ENCODE results near the gene IGSF22. TPM values are rescaled to one million over a fixed set of nuclear protein-coding genes. Genes with fewer than 3 reads are reported as not detected.

The IGSF22 gene
- total RNA-seq, 1 donor from 2014 or later: 2.3 TPM

DNA sequence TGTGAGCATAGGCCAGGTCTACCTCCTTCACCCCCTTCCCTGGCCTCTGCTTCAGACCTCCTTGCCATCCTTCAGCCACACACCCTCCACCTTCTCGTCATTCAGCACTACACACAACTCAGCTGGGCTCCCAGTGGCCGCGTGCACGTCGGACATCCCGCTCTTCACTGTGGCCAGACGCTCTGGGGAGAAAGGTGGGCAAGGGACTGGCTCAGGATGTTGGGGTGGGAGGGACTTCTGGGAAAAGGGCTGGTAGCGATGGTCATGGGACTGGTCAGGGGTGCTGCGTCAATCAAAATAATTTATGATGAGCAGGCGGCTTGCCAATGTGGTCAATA, 11.6 kb downstream of the IGSF22 start:
- ATAC-seq: no peak
- Histone ChIP-seq H3K36me3 (no peaks in the 10 kb centered on the region), H3K4me3 (no peak overlapping the region), H3K27me3 (ENCODE audit: low read depth) (no peaks in the 10 kb centered on the region), H3K27ac (no peak overlapping the region), H3K4me1 (no peaks in the 10 kb centered on the region), H3K9me3 (no peaks in the 10 kb centered on the region)
- DNase-seq: no peak
- intact Hi-C loops (cut with DNase I): no loop called here
- TF ChIP-seq, protein P1, sequence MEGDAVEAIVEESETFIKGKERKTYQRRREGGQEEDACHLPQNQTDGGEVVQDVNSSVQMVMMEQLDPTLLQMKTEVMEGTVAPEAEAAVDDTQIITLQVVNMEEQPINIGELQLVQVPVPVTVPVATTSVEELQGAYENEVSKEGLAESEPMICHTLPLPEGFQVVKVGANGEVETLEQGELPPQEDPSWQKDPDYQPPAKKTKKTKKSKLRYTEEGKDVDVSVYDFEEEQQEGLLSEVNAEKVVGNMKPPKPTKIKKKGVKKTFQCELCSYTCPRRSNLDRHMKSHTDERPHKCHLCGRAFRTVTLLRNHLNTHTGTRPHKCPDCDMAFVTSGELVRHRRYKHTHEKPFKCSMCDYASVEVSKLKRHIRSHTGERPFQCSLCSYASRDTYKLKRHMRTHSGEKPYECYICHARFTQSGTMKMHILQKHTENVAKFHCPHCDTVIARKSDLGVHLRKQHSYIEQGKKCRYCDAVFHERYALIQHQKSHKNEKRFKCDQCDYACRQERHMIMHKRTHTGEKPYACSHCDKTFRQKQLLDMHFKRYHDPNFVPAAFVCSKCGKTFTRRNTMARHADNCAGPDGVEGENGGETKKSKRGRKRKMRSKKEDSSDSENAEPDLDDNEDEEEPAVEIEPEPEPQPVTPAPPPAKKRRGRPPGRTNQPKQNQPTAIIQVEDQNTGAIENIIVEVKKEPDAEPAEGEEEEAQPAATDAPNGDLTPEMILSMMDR (IDR thresholded peaks at IDR 0.05): no peak

DNA sequence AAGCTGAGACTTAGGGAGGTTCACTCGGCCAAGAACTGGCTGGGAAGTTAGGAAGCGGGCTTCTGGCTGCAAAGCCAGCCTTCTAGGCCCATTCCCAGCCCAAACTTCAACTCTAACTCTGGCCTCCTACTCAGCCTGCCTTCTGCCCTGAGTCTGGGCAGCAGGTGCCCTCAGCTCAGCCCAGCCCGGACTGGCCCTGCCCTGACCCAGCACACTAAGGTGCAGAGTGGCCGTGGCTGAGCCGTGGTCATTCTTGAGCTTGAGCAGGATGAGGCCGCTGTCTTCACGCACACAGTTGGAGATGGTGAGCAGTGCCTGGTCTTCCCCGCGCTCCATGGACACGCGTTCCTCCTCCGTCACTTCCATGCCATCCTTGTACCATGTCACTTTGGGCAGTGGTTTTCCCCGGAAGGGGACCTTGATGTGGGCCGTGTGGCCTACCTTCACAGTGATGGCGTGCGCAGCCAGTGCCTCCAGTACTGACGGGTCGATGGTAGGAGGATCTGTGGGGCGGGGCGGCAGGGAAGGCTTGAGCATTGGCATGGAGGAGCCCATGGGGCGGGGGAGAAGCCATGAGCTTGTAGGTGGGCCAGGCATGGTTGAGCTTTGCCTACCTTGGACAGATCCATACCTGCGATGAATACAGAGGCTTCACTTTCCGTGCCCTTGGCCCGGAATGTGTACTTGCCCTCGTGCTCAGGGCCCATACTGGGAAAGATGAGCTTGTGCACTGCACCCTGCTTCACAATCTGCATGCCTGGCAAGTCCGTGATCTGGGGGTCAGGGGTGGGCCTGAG, 12.1 kb downstream of the IGSF22 start:
- no peaks in the 10 kb centered on the region for H3K9me3 ChIP-seq
- ATAC-seq (no peak), DNase-seq (no peak)
- no peaks in the 10 kb centered on the region for H3K4me1 ChIP-seq
- no peak overlapping the region for H3K4me3 ChIP-seq
- H3K27ac ChIP-seq: no peak overlapping the region
- H3K27me3 ChIP-seq (ENCODE audit: low read depth): no peaks in the 10 kb centered on the region
- TF ChIP-seq, protein P1 (IDR thresholded peaks at IDR 0.05): no peak
- no peaks in the 10 kb centered on the region for H3K36me3 ChIP-seq
- intact Hi-C loops (cut with DNase I): no loop called here

DNA sequence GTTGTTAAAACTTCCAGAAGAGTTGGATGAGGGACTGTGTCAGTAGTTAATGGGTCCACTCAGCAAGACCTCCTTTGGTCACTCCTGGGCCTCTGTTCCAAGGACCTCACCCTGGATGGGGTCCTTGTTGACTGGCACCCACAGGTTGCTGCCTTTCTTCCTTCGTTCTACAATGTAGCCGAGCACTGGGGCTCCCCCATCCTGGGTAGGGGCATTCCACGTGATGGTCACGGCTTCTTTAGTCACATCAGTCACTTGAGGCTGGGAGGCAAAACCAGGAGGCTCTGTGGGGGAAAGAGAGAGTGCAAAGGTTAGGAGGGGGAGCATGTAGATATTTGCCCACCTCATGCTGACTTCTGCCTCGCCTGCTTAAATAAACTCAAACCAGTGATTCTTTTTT, 15.4 kb downstream of the IGSF22 start:
- no peaks in the 10 kb centered on the region for H3K36me3 ChIP-seq
- intact Hi-C loops (cut with DNase I): no loop called here
- H3K4me1 ChIP-seq: peaks cover 6% of the 10 kb centered on the region
- TF ChIP-seq, protein P1 (IDR thresholded peaks at IDR 0.05): no peak
- H3K9me3 ChIP-seq: no peaks in the 10 kb centered on the region
- H3K4me3 ChIP-seq: no peak overlapping the region
- H3K27ac ChIP-seq: no peak overlapping the region
- ATAC-seq (no peak), DNase-seq (no peak)
- H3K27me3 ChIP-seq (ENCODE audit: low read depth): no peaks in the 10 kb centered on the region

DNA sequence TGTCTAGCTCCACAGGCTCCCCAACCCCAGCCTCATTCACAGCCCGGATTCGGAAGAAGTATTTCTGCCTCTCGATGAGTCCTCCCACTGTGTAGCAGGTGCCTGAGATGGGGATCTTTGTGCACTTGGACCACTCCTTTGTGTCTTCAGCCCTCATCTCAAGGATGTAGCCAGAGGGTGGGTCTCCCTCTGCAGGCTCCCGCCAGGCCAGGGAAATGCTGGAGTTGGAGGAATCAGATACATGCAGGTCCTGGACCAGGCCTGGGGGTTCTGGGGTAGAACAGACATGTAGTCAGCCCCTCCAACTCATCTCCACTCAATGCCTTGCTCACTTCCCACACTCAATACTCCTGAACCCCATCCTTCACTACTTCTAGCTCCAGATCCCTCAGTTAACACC, 16.6 kb downstream of the IGSF22 start:
- Histone ChIP-seq H3K36me3 (no peaks in the 10 kb centered on the region), H3K9me3 (no peaks in the 10 kb centered on the region), H3K27ac (no peak overlapping the region), H3K4me1 (peaks cover 17% of the 10 kb centered on the region), H3K4me3 (no peak overlapping the region), H3K27me3 (ENCODE audit: low read depth) (no peaks in the 10 kb centered on the region)
- ATAC-seq: no peak
- TF ChIP-seq, protein P1 (IDR thresholded peaks at IDR 0.05): no peak
- no peak for DNase-seq
- intact Hi-C loops (cut with DNase I): no loop called here

DNA sequence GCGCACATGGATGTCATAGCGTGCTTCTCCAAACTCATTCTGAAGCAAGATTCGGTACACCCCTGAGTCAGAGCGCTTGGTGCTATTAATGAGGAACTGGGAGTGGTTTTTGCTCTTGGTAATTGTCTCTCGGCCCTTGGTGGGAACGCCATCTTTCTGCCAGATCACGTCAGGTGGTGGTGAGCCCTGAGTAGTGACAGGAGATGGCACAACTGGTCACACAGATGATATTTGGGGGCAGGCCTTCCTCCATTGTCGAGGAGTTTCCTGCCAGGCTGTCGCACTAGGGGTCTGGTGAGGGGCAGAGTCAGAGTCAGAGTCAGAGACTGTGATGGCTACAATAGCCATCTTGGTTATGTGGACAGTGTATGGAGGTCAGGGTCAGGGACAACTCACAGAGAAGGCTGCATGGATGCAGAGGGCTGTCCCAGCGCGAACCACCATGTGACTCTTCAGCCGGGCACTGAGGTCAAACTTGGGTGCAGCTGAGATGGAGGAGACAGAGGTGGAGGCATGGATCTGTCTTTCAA, 18.1 kb downstream of the IGSF22 start:
- H3K36me3 ChIP-seq: no peaks in the 10 kb centered on the region
- no peak overlapping the region for H3K27ac ChIP-seq
- no peak overlapping the region for H3K4me3 ChIP-seq
- intact Hi-C loops (cut with DNase I): no loop called here
- ATAC-seq (no peak), DNase-seq (no peak)
- peaks cover 20% of the 10 kb centered on the region for H3K4me1 ChIP-seq
- no peaks in the 10 kb centered on the region for H3K9me3 ChIP-seq
- TF ChIP-seq, protein P1 (IDR thresholded peaks at IDR 0.05): no peak
- no peaks in the 10 kb centered on the region for H3K27me3 ChIP-seq (ENCODE audit: low read depth)
